ENCODE data around the gene GYS1.

The GYS1 gene

DNA sequence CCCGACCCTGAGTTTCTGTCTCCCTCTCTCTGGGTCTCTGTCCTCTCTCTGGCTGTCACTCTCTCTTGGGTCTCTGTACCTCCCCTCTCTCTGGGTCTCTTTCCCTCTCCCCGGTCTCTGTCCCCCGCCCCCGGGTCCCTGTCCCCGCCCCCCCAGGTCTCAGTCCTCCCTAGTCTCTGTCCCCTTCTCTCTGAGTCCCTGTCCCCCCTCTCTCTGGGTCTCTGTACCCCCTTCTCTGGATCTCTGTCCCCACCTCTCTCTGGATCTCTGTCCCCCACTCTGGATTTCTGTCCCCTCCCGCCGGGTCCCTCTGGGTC, 30.3 kb downstream of the GYS1 start:
- no peak for DNase-seq

GRCh38 chr19:48962029-48962848, 30.9 kb downstream of the GYS1 start:
- no peak for DNase-seq

GRCh38 chr19:48961673-48962028, 31.5 kb downstream of the GYS1 start:
- DNase-seq, result no peak

- DNase-seq, result no peak
These were observed 32.0 kb downstream of the GYS1 start for GRCh38 chr19:48961051-48961649.

DNA sequence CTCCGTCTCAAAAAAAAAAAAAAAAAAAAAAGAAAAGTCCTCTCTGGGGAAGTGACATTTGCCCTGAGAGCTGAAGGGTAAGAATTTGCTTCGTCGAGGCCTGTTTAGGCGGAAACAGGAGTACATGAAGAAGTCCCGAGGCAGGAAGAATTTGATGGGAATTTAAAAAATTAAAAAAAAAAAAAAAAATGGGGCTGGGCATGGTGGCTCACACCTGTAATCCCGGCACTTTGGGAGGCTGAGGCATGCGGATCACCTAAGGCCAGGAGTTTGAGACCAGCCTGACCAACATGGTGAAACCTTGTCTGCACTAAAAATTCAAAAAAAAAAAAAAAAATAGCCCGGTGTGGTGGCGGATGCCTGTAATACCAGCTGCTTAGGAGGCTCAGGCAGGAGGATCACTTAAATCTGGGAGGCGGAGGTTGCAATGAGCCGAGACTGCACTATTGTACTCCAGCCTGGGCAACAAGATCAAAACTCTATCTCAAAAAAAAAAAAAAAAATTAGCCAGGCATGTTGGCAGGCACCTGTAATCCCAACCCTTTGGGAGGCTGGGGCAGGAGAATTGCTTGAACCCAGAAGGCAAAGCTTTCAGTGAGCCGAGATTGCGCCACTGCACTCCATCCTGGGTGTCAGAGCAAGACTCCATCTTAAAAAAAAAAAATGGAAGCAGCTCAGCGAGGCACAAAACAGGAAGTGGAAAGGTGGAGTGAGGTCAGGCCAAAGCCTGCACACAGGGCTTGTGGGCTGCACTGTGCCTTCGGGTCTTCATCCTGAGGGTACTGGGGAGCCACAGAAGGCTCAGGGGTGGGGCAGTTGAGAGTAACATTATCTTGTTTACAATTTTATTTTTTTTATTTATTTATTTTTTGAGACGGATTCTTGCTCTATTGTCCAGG, 33.5 kb downstream of the GYS1 start:
- no peak for DNase-seq

DNA sequence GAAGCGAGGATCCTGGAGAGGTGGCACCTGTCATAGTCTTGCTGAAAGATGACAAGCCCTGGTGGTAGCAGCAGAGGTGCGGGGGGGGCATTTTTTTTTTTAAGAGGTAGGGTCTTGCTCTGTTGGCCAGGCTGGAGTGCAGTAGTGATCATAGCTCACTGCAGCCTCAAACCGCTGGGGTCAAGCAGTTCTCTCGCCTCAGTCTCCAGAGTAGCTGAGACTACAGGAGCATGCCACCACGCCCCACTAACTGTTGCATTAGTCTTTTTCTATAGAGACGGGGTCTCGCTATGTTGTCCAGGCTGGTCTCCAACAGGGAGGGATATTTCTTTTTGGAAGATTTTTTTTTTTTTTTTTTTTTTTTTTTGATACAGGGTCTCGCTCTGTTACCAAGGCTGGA, 35.1 kb downstream of the GYS1 start:
- DNase-seq, result no peak

- no peak for DNase-seq
These were observed 37.7 kb downstream of the GYS1 start for GRCh38 chr19:48955308-48955958.

DNA sequence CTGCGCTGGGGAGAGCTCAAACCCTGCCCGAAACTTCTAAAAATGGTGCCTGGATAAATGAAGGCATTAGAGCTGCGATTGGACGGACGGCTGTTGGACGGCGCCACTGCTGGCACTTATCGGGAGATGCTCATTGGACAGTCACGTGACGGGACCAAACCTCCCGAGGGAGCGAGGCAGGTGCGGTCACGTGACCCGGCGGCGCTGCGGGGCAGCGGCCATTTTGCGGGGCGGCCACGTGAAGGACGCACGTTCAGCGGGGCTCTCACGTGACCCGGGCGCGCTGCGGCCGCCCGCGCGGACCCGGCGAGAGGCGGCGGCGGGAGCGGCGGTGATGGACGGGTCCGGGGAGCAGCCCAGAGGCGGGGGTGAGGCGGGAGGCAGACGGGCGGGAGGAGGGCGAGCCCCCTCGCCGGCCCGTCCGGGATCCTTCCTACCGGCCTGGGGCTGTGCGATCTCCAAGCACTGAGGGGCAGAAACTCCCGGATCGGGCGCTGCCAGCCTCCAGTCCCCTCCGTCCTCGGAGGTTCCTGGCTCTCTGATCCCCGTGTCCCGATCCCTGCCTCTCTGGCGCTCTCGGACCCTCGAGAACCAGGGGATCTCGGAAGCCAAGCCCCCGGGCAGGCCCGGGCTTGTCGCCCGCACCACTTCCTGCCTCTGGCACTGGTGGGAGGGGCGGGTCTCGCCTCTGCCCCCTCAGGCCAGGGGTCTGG, 38.4 kb downstream of the GYS1 start, which contains the start of gene BAX:
TSS of gene BAX (plus strand) at position 281 of the 713 bp plus-strand sequence. CDS start at position 335, 54 bp downstream.
- DNase-seq, result peak; percentile 98

- no peak for DNase-seq
These were observed 39.0 kb downstream of the GYS1 start for GRCh38 chr19:48953990-48954594.

DNA sequence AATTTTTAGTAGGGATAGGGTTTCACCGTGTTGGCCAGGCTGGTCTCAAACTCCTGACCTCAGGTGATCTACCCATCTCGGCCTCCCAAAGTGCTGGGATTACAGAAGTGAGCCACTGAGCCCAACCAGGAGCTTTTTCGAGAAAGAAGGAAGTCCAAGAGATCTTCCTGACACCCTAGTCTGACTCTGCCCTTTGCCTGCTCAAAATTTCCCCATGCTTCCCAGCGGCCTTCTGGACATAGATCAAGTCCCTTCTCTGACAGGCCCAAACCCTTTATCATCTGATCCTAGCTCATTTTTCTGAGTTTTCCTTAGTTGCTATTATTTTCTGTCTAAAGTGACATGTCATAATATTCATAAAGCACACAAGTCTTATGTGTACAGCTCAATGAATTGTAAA, 40.0 kb downstream of the GYS1 start:
- no peak for DNase-seq

DNA sequence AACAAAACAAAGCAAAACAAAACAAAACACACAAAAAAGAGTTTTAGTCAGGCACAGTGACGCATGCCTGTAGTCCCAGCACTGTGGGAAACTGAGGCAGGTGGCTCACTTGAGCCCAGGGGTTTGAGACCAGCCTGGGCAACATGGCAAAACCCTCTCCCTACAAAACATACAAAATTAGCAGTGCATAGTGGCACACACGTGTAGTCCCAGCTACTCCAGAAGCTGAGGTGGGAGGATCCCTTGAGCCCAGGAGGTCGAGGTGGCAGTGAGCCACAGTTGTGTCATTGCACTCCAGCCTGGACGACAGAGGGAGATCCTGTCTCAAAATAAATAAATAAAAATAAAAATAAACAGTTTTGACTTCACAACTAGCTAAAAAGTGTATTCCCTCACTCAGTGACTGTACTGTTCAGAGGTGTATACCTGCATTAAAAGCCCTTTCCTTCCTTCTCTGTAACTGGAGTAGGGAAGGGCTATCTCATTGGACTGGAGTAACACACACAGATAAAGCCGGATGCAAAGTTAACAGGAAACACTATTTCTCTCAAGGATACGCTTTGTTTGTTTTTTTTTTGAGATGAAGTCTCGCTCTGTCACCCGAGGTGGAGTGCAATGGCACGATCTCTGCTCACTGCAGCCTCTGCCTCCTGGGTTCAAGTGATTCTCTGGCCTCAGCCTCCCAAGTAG, 42.1 kb downstream of the GYS1 start:
- no peak for DNase-seq

DNA sequence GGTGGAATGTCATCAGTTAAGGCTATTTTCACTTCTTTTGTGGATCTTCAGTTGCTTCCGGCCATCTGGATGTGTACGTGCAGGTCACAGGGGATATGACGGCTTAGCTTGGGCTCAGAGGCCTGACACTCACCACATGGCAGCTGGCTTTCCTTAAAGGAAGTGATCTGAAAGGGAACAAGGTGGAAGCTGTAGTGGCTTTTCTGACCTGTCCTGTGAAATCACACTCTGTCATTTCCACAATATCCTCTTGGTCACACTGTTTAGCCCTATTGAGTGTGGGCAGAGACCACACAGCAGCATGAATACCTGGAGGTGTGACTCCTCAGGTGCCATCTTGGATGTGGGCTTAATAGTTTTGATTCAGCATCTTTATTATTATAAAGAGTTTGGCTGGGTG, 43.0 kb downstream of the GYS1 start:
- DNase-seq, result no peak

GRCh38 chr19:48947258-48947542, 45.9 kb downstream of the GYS1 start:
- no peak for DNase-seq

- no peak for DNase-seq
These were observed 46.4 kb downstream of the GYS1 start for GRCh38 chr19:48946463-48947257.

DNA sequence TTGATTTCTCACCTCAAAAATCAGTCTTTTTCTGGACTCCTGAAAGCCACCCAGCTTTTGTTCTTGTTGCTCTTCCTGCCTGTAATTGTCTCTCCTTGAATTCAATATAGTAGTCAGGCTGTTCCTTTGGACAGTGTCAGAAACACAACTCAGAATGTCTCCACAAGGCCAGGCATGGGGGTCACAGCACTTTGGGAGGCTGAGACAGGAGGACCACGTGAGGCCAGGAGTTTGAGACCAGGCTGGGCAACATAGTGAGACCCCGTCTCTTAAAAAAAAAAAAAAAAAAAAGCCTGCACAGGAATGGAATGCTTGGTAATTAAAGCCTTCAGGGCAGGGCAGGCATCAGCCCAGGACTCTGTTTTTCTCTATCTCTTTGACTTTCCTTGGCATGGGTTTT, 47.3 kb downstream of the GYS1 start:
- no peak for DNase-seq

GRCh38 chr19:48945415-48945814, 47.7 kb downstream of the GYS1 start:
- no peak for DNase-seq

DNA sequence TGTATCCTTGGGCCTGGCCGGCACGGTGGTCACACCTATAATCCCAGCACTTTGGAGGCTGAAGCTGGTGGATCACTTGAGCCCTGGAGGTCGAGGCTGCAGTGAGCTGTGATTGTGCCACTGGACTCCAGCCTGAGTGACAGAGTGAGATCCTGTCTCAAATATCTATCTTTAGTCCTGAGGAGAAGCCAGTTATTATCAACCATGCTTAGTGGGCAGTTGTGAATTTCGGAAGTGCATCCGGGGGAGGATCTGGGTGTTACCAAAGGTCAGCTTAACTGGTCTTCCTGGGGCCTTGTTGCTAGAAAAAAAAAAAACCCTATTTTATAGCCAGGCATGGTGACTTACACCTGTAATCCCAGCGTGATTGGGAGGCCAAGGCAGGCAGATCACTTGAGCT, 50.0 kb downstream of the GYS1 start:
- DNase-seq, result no peak

DNA sequence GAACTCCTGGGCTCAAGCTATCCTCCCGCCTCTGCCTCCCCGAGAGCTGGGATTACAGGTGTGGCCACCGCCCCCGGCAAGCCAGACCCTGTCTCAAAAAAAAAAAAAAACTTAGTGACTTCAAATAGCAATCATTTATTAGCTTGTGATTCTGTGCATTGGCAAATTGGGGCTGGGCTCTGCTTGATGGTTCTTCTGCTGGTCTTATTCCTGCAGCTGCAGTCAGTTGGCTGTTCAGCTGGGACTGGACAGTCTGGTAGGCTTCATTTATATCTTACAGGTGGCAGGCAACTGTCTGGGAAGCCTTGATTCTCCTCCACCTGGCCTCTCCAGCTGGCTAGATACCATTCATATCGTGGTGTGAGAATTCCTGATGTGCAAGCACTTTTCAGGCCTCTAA, 52.2 kb downstream of the GYS1 start:
- no peak for DNase-seq

GRCh38 chr19:48938256-48938655, 54.9 kb downstream of the GYS1 start:
- DNase-seq, result no peak

DNA sequence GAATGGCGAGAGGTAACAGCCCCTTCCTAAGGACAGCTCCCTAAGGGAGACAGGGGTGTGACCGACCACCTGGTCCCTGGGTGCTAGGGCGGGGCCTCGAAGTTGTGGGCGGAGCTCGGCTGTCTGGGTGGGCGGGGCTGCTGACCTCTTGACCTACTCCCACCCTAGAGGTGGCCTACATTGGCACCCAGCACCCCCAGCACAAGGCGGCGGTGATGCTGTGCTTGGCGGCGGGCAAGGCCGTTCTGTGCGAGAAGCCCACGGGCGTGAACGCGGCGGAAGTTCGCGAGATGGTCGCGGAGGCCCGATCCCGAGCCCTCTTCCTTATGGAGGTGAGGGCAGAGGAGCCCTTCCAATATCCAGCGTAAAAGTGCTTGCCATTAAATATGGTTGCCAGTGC, 57.2 kb downstream of the GYS1 start:
- DNase-seq, result no peak

DNA sequence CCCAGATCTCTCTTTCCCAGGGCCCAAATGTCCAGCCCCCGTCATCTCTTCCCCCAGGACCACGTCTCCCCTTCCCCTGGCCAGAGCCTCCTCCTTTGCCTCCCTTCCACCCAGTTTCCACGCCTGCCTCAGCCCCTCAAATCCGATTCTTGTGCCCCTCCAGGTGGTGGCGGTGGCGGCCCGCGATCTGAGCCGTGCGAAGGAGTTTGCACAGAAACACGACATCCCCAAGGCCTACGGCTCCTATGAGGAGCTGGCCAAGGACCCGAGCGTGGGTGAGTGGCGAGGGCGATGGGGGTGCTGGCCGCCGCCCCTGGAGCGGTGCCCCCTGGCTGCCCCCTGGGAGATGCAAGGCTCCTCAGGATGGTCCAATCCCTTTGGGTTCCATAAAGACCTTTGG, 58.3 kb downstream of the GYS1 start:
- no peak for DNase-seq
